GM21529 (cell line): Measurements from ENCODE around the gene SIGLEC5.

ENCODE experiments used
- ATAC-seq: cut with Tn5 transposase; IDR thresholded peaks from one replicate; pipeline ENCODE4 v1.9.1; 2021; ENCODE audit not compliant: unreplicated experiment

The SIGLEC5 gene

GRCh38 chr19:51590441-51590840 lies 39.8 kb downstream of the SIGLEC5 start:
- ATAC-seq: no peak

GRCh38 chr19:51589511-51589910 lies 40.7 kb downstream of the SIGLEC5 start:
- ATAC-seq: no peak

GRCh38 chr19:51587264-51588191 lies 42.7 kb downstream of the SIGLEC5 start:
- ATAC-seq: no peak

GRCh38 chr19:51586799-51587198 lies 43.4 kb downstream of the SIGLEC5 start:
- ATAC-seq: no peak

- ATAC-seq: no peak
Measured at GRCh38 chr19:51586103-51586728, 44.0 kb downstream of the SIGLEC5 start.

- ATAC-seq: no peak
Measured at GRCh38 chr19:51576850-51577249, 53.4 kb downstream of the SIGLEC5 start.

GRCh38 chr19:51573331-51573730 lies 56.9 kb downstream of the SIGLEC5 start:
- no peak for ATAC-seq

GRCh38 chr19:51572908-51573307 lies 57.3 kb downstream of the SIGLEC5 start:
- ATAC-seq: no peak

- ATAC-seq: no peak
Measured at GRCh38 chr19:51572410-51572809, 57.8 kb downstream of the SIGLEC5 start.

- no peak for ATAC-seq
Measured at GRCh38 chr19:51571599-51571998, 58.6 kb downstream of the SIGLEC5 start.

- peak; percentile 80 for ATAC-seq
Measured at GRCh38 chr19:51570962-51571575, 59.1 kb downstream of the SIGLEC5 start, which contains the start of gene ZNF175. ZNF175 (plus strand) TSS chr19:51571283; CDS start chr19:51573330, 2,047 bp downstream.

- no peak for ATAC-seq
Measured at GRCh38 chr19:51568456-51568855, 61.7 kb downstream of the SIGLEC5 start.

GRCh38 chr19:51567583-51567982 lies 62.6 kb downstream of the SIGLEC5 start:
- ATAC-seq: no peak

- ATAC-seq: no peak
Measured at GRCh38 chr19:51566489-51567100, 63.6 kb downstream of the SIGLEC5 start.

GRCh38 chr19:51565583-51565982 lies 64.6 kb downstream of the SIGLEC5 start:
- ATAC-seq: no peak

- ATAC-seq: no peak
Measured at GRCh38 chr19:51564791-51565190, 65.4 kb downstream of the SIGLEC5 start.
